SK-N-SH (cell line): ENCODE data around the gene KLHL33. TPM values are rescaled to one million over a fixed set of nuclear protein-coding genes. Genes with fewer than 3 reads are reported as not detected.

Experiments used
- CTCF ChIA-PET: fragments of 300-600, 350-600 bp; formaldehyde crosslinking; extraction: SDS; loops from one replicate; lab custom pipeline; 2021; lab: Yijun Ruan, JAX
- POLR2A ChIA-PET: fragments of 350-600 bp; sonication (Branson Sonifier 250); formaldehyde crosslinking; extraction: SDS; loops from one replicate; lab custom pipeline; 2020; ENCODE audit warnings: antibody characterized with exemption, inconsistent platforms; lab: Yijun Ruan, JAX
- DNase-seq: peaks from one replicate; pipeline ENCODE4 v3.0.0; 2012
- H2AFZ ChIP-seq: fragments of 200-600 bp; sonication (generic); 2 replicates; pipeline ENCODE4 v1.8.1; 2016; ENCODE audit warnings: antibody characterized with exemption, mild to moderate bottlenecking, low read depth
- H3F3A ChIP-seq: fragments of 200-600 bp; sonication (generic); replicated peaks from 2 replicates; pipeline ENCODE3; 2016; ENCODE audit warnings: antibody characterized with exemption, mild to moderate bottlenecking; ENCODE audit not compliant: insufficient read depth
- H3K27ac ChIP-seq, 2 experiments: fragments of 200-500 bp in 1 of 2; fragments of 200-600 bp in 1 of 2; sonication (Bioruptor generic) in 1 of 2; sonication (generic), shearing (Covaris generic) in 1 of 2; 2 replicates each; pipeline versions ENCODE4 v1.5.1 to v1.6.1; 2014 to 2016; ENCODE audit warnings: low read depth in 2 of 2, inconsistent platforms in 1 of 2, low read length in 1 of 2, mild to moderate bottlenecking in 1 of 2, mixed read lengths in 1 of 2
- H3K27me3 ChIP-seq: fragments of 200-600 bp; sonication (generic), shearing (Covaris generic); 2 replicates; pipeline ENCODE4 v1.6.1; 2016; ENCODE audit warnings: mixed run types; ENCODE audit not compliant: insufficient read depth
- H3K36me3 ChIP-seq, 2 experiments: fragments of 200-500 bp in 1 of 2; fragments of 200-600 bp in 1 of 2; sonication (Bioruptor generic) in 1 of 2; sonication (generic) in 1 of 2; replicated peaks in 1 of 2; 2 replicates each; pipeline versions ENCODE3 to v1.5.1; 2014 to 2016; ENCODE audit warnings: low read length in 1 of 2, mild to moderate bottlenecking in 1 of 2; ENCODE audit not compliant: insufficient read depth in 2 of 2, control insufficient read depth in 1 of 2
- H3K4me1 ChIP-seq, 2 experiments: fragments of 200-500 bp in 1 of 2; fragments of 200-600 bp in 1 of 2; sonication (Bioruptor generic) in 1 of 2; sonication (generic), shearing (Covaris generic) in 1 of 2; 2 replicates each; pipeline versions ENCODE4 v1.5.1 to v1.6.1; 2014 to 2016; ENCODE audit warnings: low read depth in 1 of 2, low read length in 1 of 2, mixed run types in 1 of 2; ENCODE audit not compliant: insufficient read depth in 2 of 2, control insufficient read depth in 1 of 2
- H3K4me2 ChIP-seq: fragments of 200-600 bp; sonication (generic), shearing (Covaris generic); 2 replicates; pipeline ENCODE4 v1.6.1; 2017; ENCODE audit warnings: mixed run types
- H3K4me3 ChIP-seq, 2 experiments: fragments of 200-500 bp in 1 of 2; fragments of 200-600 bp in 1 of 2; sonication (Bioruptor generic) in 1 of 2; sonication (generic), shearing (Covaris generic) in 1 of 2; 2 replicates each; pipeline versions ENCODE4 v1.5.1 to v1.8.1; 2014 to 2016; ENCODE audit warnings: low read depth in 2 of 2, inconsistent platforms in 1 of 2, low read length in 1 of 2, mild to moderate bottlenecking in 1 of 2, mixed read lengths in 1 of 2, moderate library complexity in 1 of 2
- H3K79me2 ChIP-seq: fragments of 200-600 bp; sonication (generic); 2 replicates; pipeline ENCODE4 v1.8.1; 2017; ENCODE audit warnings: mild to moderate bottlenecking; ENCODE audit not compliant: insufficient read depth
- H3K9ac ChIP-seq: fragments of 200-600 bp; sonication (generic); 2 replicates; pipeline ENCODE4 v1.6.1; 2017; ENCODE audit warnings: mixed run types
- H3K9me2 ChIP-seq: fragments of 200-600 bp; sonication (generic); 2 replicates; pipeline ENCODE4 v1.6.1; 2017; ENCODE audit warnings: mixed run types
- H3K9me3 ChIP-seq: fragments of 200-600 bp; sonication (generic); 2 replicates; pipeline ENCODE4 v1.6.1; 2017; ENCODE audit warnings: mixed run types, mild to moderate bottlenecking, moderate library complexity
- H4K20me1 ChIP-seq: fragments of 200-600 bp; sonication (generic); 2 replicates; pipeline ENCODE4 v1.6.1; 2017; ENCODE audit warnings: mild to moderate bottlenecking, mixed run types; ENCODE audit not compliant: insufficient read depth
- ELF1 ChIP-seq: IDR thresholded peaks from 2 replicates; pipeline ENCODE4 v1.4.0; 2012
- EP300 ChIP-seq, 2 experiments: IDR thresholded peaks; 2 replicates each; pipeline versions ENCODE4 v1.4.0 to v1.6.1; 2012; ENCODE audit warnings: borderline replicate concordance in 1 of 2, low read depth in 1 of 2, low read length in 1 of 2
- FOXJ3 ChIP-seq: sonication (generic); formaldehyde crosslinking; IDR thresholded peaks from 2 replicates; pipeline ENCODE4 v1.5.1; 2020; ENCODE audit warnings: mild to moderate bottlenecking, missing genetic modification reagents
- FOXM1 ChIP-seq: IDR thresholded peaks from 2 replicates; pipeline ENCODE4 v1.4.0; 2012; ENCODE audit warnings: low read depth, mild to moderate bottlenecking
- GABPA ChIP-seq: IDR thresholded peaks from 2 replicates; pipeline ENCODE4 v1.4.0; 2012; ENCODE audit warnings: low read depth, mild to moderate bottlenecking
- GATA2 ChIP-seq: sonication (generic); formaldehyde crosslinking; IDR thresholded peaks from 2 replicates; pipeline ENCODE4 v1.5.0; 2020; ENCODE audit warnings: mild to moderate bottlenecking, missing genetic modification reagents
- JUND ChIP-seq: IDR thresholded peaks from 2 replicates; pipeline ENCODE4 v1.4.0; 2012
- MXI1 ChIP-seq: IDR thresholded peaks from 2 replicates; pipeline ENCODE4 v1.6.1; 2012; ENCODE audit warnings: mild to moderate bottlenecking, low read depth, low read length, improper control_type of control experiment
- POLR2AphosphoS5 ChIP-seq: IDR thresholded peaks from 2 replicates; pipeline ENCODE4 v1.6.1; 2012; ENCODE audit warnings: low read depth, low read length
- RCOR1 ChIP-seq: fragments of 150-350 bp; IDR thresholded peaks from 2 replicates; pipeline ENCODE4 v1.6.1; 2017; ENCODE audit warnings: antibody characterized with exemption, low read length
- TAF1 ChIP-seq: IDR thresholded peaks from 2 replicates; pipeline ENCODE4 v1.6.1; 2012; ENCODE audit warnings: low read depth, mild to moderate bottlenecking, low read length, moderate library complexity, borderline replicate concordance
- TEAD4 ChIP-seq: IDR thresholded peaks from 2 replicates; pipeline ENCODE4 v1.4.0; 2012; ENCODE audit warnings: mild to moderate bottlenecking, borderline replicate concordance; ENCODE audit not compliant: insufficient read depth
- WGBS: methylation state at CpG from one replicate; pipeline ENCODE4 v1.1.6; 2017; ENCODE audit warnings: low lambda C conversion rate; 5-methylcytosine and 5-hydroxymethylcytosine counted together
- polyA plus RNA-seq, 3 experiments: library from polyadenylated mRNA; depleted of rRNA; stranded (reverse); fragments of >200 nt; gene quantifications; 2 replicates each; pipeline ENCODE4 v1.2.3, GENCODE V29; 2012
- TF ChIP-seq, protein P1 (sequence below): IDR thresholded peaks from 2 replicates; pipeline ENCODE4 v1.4.0; 2012; ENCODE audit warnings: low read depth
- TF ChIP-seq, protein P2 (sequence below): IDR thresholded peaks from 2 replicates; pipeline ENCODE4 v1.6.1; 2012; ENCODE audit warnings: mild to moderate bottlenecking, low read depth, low read length, moderate library complexity
- TF ChIP-seq, protein P3 (sequence below): fragments of 150-350 bp; IDR thresholded peaks from 2 replicates; pipeline ENCODE4 v1.6.1; 2016; ENCODE audit warnings: mild to moderate bottlenecking, low read depth, low read length
- TF ChIP-seq, protein P4 (sequence below): fragments of 200-600 bp; sonication (generic); IDR thresholded peaks from 2 replicates; pipeline ENCODE4 v1.6.1; 2017; ENCODE audit warnings: antibody characterized with exemption, mild to moderate bottlenecking, moderate library complexity
- TF ChIP-seq, protein P5 (sequence below): IDR thresholded peaks from 2 replicates; pipeline ENCODE4; 2012

The KLHL33 gene
- polyA plus RNA-seq, 1 of the 3 experiments (the other 2 are of a cell fraction): not detected

DNA sequence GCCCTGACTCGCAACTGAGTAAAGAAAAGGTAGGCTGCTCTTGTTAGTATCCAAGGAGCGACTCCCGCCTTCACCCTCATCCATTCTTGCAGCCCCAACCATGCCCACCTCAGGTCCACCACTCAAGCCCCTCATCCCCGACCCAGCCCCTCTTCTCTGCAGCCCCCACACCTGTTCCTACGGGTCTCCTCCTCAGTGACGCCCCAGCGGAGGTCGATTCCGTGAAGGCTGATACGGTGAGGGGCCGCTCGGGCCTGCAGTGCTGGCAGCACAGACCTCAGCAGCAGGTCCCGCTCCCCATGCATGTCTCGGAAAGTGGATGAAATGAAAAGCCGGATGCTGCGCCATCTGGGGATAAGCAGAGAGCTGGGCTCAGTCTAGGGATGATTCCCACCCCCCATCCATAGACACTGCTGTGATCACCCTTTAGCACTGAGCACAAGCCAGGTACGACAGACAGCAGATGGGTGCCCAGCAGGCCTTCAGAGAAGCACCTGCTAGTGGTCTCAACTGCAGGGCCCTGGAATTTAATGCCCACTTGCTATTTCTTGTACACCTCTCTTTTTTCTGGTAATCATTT lies 49.6 kb downstream of the KLHL33 start:
- ChIA-PET CTCF (no interaction called here), POLR2A (no interaction called here)
- no peaks in the 10 kb centered on the region for H3K27me3 ChIP-seq
- H2AFZ ChIP-seq: no peak overlapping the region
- no peak overlapping the region for H3K27ac ChIP-seq
- TF ChIP-seq EP300 (IDR thresholded peaks at IDR 0.05; ENCODE audit: borderline replicate concordance in 1 of 2, low read depth in 1 of 2, low read length in 1 of 2) (no peak), FOXM1 (no peak), POLR2AphosphoS5 (no peak), ELF1 (no peak), FOXJ3 (CRISPR knock-in tag) (no peak)
- TF ChIP-seq, protein P1, sequence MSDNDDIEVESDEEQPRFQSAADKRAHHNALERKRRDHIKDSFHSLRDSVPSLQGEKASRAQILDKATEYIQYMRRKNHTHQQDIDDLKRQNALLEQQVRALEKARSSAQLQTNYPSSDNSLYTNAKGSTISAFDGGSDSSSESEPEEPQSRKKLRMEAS: no peak
- TF ChIP-seq, protein P2, sequence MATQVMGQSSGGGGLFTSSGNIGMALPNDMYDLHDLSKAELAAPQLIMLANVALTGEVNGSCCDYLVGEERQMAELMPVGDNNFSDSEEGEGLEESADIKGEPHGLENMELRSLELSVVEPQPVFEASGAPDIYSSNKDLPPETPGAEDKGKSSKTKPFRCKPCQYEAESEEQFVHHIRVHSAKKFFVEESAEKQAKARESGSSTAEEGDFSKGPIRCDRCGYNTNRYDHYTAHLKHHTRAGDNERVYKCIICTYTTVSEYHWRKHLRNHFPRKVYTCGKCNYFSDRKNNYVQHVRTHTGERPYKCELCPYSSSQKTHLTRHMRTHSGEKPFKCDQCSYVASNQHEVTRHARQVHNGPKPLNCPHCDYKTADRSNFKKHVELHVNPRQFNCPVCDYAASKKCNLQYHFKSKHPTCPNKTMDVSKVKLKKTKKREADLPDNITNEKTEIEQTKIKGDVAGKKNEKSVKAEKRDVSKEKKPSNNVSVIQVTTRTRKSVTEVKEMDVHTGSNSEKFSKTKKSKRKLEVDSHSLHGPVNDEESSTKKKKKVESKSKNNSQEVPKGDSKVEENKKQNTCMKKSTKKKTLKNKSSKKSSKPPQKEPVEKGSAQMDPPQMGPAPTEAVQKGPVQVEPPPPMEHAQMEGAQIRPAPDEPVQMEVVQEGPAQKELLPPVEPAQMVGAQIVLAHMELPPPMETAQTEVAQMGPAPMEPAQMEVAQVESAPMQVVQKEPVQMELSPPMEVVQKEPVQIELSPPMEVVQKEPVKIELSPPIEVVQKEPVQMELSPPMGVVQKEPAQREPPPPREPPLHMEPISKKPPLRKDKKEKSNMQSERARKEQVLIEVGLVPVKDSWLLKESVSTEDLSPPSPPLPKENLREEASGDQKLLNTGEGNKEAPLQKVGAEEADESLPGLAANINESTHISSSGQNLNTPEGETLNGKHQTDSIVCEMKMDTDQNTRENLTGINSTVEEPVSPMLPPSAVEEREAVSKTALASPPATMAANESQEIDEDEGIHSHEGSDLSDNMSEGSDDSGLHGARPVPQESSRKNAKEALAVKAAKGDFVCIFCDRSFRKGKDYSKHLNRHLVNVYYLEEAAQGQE: no peak
- TF ChIP-seq, protein P3, sequence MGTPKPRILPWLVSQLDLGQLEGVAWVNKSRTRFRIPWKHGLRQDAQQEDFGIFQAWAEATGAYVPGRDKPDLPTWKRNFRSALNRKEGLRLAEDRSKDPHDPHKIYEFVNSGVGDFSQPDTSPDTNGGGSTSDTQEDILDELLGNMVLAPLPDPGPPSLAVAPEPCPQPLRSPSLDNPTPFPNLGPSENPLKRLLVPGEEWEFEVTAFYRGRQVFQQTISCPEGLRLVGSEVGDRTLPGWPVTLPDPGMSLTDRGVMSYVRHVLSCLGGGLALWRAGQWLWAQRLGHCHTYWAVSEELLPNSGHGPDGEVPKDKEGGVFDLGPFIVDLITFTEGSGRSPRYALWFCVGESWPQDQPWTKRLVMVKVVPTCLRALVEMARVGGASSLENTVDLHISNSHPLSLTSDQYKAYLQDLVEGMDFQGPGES: no peak
- H3K79me2 ChIP-seq: no peaks in the 10 kb centered on the region
- no peak for DNase-seq
- H3K36me3 ChIP-seq: peaks cover 28 to 84% of the 10 kb centered on the region in 2 experiments
- H3K4me2 ChIP-seq: no peak overlapping the region
- H4K20me1 ChIP-seq: no peaks in the 10 kb centered on the region
- H3K9ac ChIP-seq: no peak overlapping the region
- WGBS: 91% methylated on average over 17 of the region's 17 CpGs
- no peaks in the 10 kb centered on the region for H3K9me3 ChIP-seq
- H3K4me1 ChIP-seq: no peaks in the 10 kb centered on the region
- H3F3A ChIP-seq: no peaks in the 10 kb centered on the region
- no peak overlapping the region for H3K4me3 ChIP-seq
- H3K9me2 ChIP-seq: no peaks in the 10 kb centered on the region

DNA sequence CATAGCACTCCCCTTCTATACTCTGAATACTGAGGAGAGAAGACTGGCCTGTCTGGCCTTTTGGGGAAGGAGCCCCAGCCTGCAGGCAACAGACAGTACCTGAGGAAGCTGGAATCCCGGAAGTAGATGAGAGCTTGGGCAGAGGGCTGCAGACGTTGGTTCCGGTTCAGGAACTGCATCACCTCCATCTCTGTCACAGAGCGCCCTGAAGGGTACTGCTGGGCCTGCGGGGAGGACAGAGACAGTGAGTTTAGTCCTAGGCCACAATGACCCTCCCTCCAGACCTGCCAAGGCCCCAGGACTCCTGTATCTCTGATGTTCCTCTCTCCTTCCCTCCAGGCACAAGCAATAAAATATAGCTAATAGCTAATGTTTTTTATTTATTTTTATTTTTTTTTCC lies 51.1 kb downstream of the KLHL33 start:
- ChIA-PET CTCF (interaction anchor here (1.0 to 1.8 kb wide), 2 partner anchors 10 to 586 kb away, joined by 3 to 4 read pairs; no protein-coding TSS in a partner anchor), POLR2A (no interaction called here)
- Histone ChIP-seq H3K9me2 (no peaks in the 10 kb centered on the region), H3K27ac (no peak overlapping the region), H4K20me1 (no peaks in the 10 kb centered on the region), H2AFZ (no peak overlapping the region), H3K79me2 (no peaks in the 10 kb centered on the region), H3K9ac (no peak overlapping the region), H3F3A (no peaks in the 10 kb centered on the region), H3K36me3 (peaks cover 17 to 84% of the 10 kb centered on the region in 2 experiments), H3K9me3 (no peaks in the 10 kb centered on the region), H3K27me3 (no peaks in the 10 kb centered on the region), H3K4me1 (no peaks in the 10 kb centered on the region), H3K4me2 (no peak overlapping the region), H3K4me3 (no peak overlapping the region)
- WGBS: 91% methylated on average over 5 of the region's 5 CpGs
- DNase-seq: no peak
- TF ChIP-seq EP300 (IDR thresholded peaks at IDR 0.05; ENCODE audit: borderline replicate concordance in 1 of 2, low read depth in 1 of 2, low read length in 1 of 2): no peak
- no peak for TF ChIP-seq RCOR1
- no peak for TF ChIP-seq GABPA
- no peak for TF ChIP-seq FOXJ3 (CRISPR knock-in tag)
- no peak for TF ChIP-seq TAF1
- TF ChIP-seq TEAD4: no peak
- TF ChIP-seq, protein P4, sequence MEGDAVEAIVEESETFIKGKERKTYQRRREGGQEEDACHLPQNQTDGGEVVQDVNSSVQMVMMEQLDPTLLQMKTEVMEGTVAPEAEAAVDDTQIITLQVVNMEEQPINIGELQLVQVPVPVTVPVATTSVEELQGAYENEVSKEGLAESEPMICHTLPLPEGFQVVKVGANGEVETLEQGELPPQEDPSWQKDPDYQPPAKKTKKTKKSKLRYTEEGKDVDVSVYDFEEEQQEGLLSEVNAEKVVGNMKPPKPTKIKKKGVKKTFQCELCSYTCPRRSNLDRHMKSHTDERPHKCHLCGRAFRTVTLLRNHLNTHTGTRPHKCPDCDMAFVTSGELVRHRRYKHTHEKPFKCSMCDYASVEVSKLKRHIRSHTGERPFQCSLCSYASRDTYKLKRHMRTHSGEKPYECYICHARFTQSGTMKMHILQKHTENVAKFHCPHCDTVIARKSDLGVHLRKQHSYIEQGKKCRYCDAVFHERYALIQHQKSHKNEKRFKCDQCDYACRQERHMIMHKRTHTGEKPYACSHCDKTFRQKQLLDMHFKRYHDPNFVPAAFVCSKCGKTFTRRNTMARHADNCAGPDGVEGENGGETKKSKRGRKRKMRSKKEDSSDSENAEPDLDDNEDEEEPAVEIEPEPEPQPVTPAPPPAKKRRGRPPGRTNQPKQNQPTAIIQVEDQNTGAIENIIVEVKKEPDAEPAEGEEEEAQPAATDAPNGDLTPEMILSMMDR: no peak
- TF ChIP-seq, protein P5, sequence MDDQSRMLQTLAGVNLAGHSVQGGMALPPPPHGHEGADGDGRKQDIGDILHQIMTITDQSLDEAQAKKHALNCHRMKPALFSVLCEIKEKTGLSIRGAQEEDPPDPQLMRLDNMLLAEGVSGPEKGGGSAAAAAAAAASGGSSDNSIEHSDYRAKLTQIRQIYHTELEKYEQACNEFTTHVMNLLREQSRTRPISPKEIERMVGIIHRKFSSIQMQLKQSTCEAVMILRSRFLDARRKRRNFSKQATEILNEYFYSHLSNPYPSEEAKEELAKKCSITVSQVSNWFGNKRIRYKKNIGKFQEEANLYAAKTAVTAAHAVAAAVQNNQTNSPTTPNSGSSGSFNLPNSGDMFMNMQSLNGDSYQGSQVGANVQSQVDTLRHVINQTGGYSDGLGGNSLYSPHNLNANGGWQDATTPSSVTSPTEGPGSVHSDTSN: no peak
- TF ChIP-seq GATA2 (CRISPR knock-in tag): no peak
- TF ChIP-seq JUND: no peak
- TF ChIP-seq MXI1: no peak
